Parathyroid adenoma (tissue), 2 donors: ENCODE measurements around the gene TMEM135.

Experiments used
- H2AFZ ChIP-seq: fragments of 300-600 bp; sonication (generic); one replicate; pipeline ENCODE4 v1.7.0; 2017; ENCODE audit warnings: antibody characterized with exemption, mild to moderate bottlenecking
- H3K27ac ChIP-seq: fragments of 300-600 bp; sonication (generic); one replicate; pipeline ENCODE4 v1.7.0; 2017
- H3K27me3 ChIP-seq: fragments of 300-600 bp; sonication (generic); one replicate; pipeline ENCODE4 v1.7.0; 2017; ENCODE audit warnings: low read length; ENCODE audit not compliant: control insufficient read depth, insufficient read depth
- H3K36me3 ChIP-seq: fragments of 300-600 bp; sonication (generic); one replicate; pipeline ENCODE4 v1.7.0; 2017; ENCODE audit warnings: low read length; ENCODE audit not compliant: control insufficient read depth, insufficient read depth
- H3K4me1 ChIP-seq: fragments of 300-600 bp; sonication (generic); one replicate; pipeline ENCODE4 v1.7.0; 2017; ENCODE audit warnings: control low read depth
- H3K4me2 ChIP-seq: fragments of 300-600 bp; sonication (generic); one replicate; pipeline ENCODE4 v1.7.0; 2017; ENCODE audit warnings: low read length
- H3K4me3 ChIP-seq: fragments of 300-600 bp; sonication (generic); one replicate; pipeline ENCODE4 v1.7.0; 2017; ENCODE audit warnings: low read depth, low read length
- H3K79me2 ChIP-seq: fragments of 300-600 bp; sonication (generic); one replicate; pipeline ENCODE4 v1.7.0; 2017; ENCODE audit warnings: control low read depth
- H3K9ac ChIP-seq: fragments of 300-600 bp; sonication (generic); one replicate; pipeline ENCODE4 v1.7.0; 2017; ENCODE audit warnings: mild to moderate bottlenecking
- H3K9me3 ChIP-seq: fragments of 300-600 bp; sonication (generic); one replicate; pipeline ENCODE4 v1.7.0; 2017; ENCODE audit warnings: low read length; ENCODE audit not compliant: control insufficient read depth
- CTCF ChIP-seq: fragments of 300-600 bp; sonication (generic); IDR thresholded peaks from one replicate; pipeline ENCODE4 v1.7.0; 2017; ENCODE audit warnings: antibody characterized with exemption, mild to moderate bottlenecking
- donor health status: primary hyperparathyroidism.

The TMEM135 gene

GRCh38 chr11:87306262-87306851, 268.6 kb downstream of the TMEM135 start:
- no peaks in the 10 kb centered on the region for H3K4me1 ChIP-seq
- H3K4me2 ChIP-seq, result no peak overlapping the region
- no peaks in the 10 kb centered on the region for H3K27me3 ChIP-seq
- TF ChIP-seq CTCF, result no peak
- H3K9me3 ChIP-seq, result no peaks in the 10 kb centered on the region
- H2AFZ ChIP-seq, result no peak overlapping the region
- H3K4me3 ChIP-seq, result no peak overlapping the region
- no peak overlapping the region for H3K9ac ChIP-seq
- no peaks in the 10 kb centered on the region for H3K36me3 ChIP-seq
- H3K27ac ChIP-seq, result no peak overlapping the region
- H3K79me2 ChIP-seq, result no peaks in the 10 kb centered on the region

- H3K27me3 ChIP-seq, result no peaks in the 10 kb centered on the region
- no peak overlapping the region for H3K4me3 ChIP-seq
- no peaks in the 10 kb centered on the region for H3K4me1 ChIP-seq
- H2AFZ ChIP-seq, result no peak overlapping the region
- H3K9me3 ChIP-seq, result no peaks in the 10 kb centered on the region
- H3K79me2 ChIP-seq, result no peaks in the 10 kb centered on the region
- TF ChIP-seq CTCF, result no peak
- no peak overlapping the region for H3K27ac ChIP-seq
- no peak overlapping the region for H3K4me2 ChIP-seq
- no peaks in the 10 kb centered on the region for H3K36me3 ChIP-seq
- no peak overlapping the region for H3K9ac ChIP-seq
Observed at GRCh38 chr11:87307101-87307500, 269.4 kb downstream of the TMEM135 start.

DNA sequence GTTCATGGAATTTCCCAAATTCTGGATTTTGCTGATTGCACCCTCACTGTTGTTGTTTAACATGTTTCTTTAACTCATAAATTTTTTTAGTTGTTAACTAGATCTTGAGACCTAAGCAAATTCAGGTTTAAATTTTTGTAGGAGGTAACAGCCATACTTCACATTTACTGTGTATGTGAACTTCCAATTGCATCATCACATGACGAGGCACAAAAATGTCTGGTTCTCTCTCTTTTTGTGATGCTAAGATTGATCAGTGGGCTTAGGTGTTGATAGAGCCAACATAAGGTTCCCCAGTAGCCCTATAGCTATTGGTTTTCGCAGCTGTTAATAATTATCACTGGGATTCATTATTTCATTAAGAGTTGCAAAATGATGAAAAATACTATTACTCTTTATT, 277.5 kb downstream of the TMEM135 start:
- H3K9me3 ChIP-seq, result no peaks in the 10 kb centered on the region
- no peaks in the 10 kb centered on the region for H3K79me2 ChIP-seq
- H3K27ac ChIP-seq, result no peak overlapping the region
- no peaks in the 10 kb centered on the region for H3K36me3 ChIP-seq
- no peak overlapping the region for H3K4me2 ChIP-seq
- no peak overlapping the region for H3K9ac ChIP-seq
- H2AFZ ChIP-seq, result no peak overlapping the region
- TF ChIP-seq CTCF, result no peak
- H3K4me1 ChIP-seq, result no peaks in the 10 kb centered on the region
- no peaks in the 10 kb centered on the region for H3K27me3 ChIP-seq
- no peak overlapping the region for H3K4me3 ChIP-seq

DNA sequence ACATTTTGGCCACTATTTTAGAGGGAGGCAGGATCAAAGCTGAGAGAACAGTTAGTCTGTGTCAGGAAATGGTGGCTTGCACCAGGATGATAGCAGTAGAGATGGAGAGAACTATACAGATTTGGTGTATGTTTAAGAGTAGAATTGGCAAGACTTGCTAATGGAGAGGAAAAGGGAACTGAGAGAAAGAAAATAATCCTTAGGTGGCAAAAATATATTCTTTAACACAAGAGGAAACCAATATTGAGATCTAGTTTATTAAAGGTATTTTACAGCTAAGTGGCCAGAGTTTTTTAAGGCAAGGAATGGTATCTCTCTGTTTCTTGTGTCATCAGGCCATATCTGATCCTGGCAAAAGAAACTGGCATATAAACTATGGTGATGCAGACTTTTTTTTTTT, 278.8 kb downstream of the TMEM135 start:
- Histone ChIP-seq H3K36me3 (no peaks in the 10 kb centered on the region), H3K4me3 (no peak overlapping the region), H3K79me2 (no peaks in the 10 kb centered on the region), H3K4me1 (no peaks in the 10 kb centered on the region), H2AFZ (no peak overlapping the region), H3K4me2 (no peak overlapping the region), H3K9ac (no peak overlapping the region), H3K27ac (no peak overlapping the region), H3K9me3 (no peaks in the 10 kb centered on the region), H3K27me3 (no peaks in the 10 kb centered on the region)
- TF ChIP-seq CTCF, result no peak

DNA sequence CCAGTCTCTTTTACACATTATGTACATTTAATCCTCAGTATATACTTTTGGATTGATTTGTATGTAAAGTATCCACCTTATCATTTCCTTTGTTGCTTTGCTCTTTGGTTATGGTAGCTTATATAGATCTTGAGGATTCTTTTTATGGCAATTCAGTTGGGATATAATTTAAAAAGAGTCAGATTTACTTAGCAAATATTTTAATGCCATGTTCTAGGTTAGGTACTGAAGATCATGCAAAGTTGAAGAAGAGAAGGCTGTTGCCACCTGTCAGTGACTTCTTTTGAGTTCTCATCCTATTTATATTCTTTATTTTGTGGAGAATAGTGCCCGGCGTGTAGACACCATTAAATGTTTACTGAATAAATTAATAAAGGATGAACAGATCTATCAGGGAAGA, 279.7 kb downstream of the TMEM135 start:
- Histone ChIP-seq H3K27ac (no peak overlapping the region), H3K4me2 (no peak overlapping the region), H3K4me1 (no peaks in the 10 kb centered on the region), H3K9ac (no peak overlapping the region), H3K79me2 (no peaks in the 10 kb centered on the region), H3K9me3 (no peaks in the 10 kb centered on the region), H3K27me3 (no peaks in the 10 kb centered on the region), H3K4me3 (no peak overlapping the region), H2AFZ (no peak overlapping the region), H3K36me3 (no peaks in the 10 kb centered on the region)
- no peak for TF ChIP-seq CTCF
